Head of caudate nucleus (tissue), 42 donors: Measurements from ENCODE around the gene ADPRHL1.

Experiments
- DNase-seq, 42 donors: peaks; one replicate each; pipeline versions ENCODE4 v3.0.0 to v3.0.0-alpha.2; 2020 to 2021; ENCODE audit warnings: mixed read lengths in 7 of 42
- intact Hi-C: fragments of 100-400 bp; cut with DNase I; formaldehyde crosslinking; loops from one replicate; pipeline ENCODE4 v1.15.0; 2022

The ADPRHL1 gene

GRCh38 chr13:113452942-113453901 is at the start of gene ADPRHL1:
Gene ADPRHL1 (minus strand): TSS chr13:113453488. CDS start chr13:113453437, 51 bp downstream.
- peak in 2 of 42 donors; percentile 25 for DNase-seq
- intact Hi-C loops = no loop called here

GRCh38 chr13:113502686-113503085 is 49.4 kb upstream of the ADPRHL1 start:
- intact Hi-C loops = no loop called here
- DNase-seq = peak in 1 of 42 donors; percentile 27

- DNase-seq = no peak
- intact Hi-C loops = no loop called here
Observed at GRCh38 chr13:113500530-113501265, 47.4 kb upstream of the ADPRHL1 start.

GRCh38 chr13:113499936-113500335 is 46.6 kb upstream of the ADPRHL1 start:
- intact Hi-C loops = no loop called here
- no peak for DNase-seq

- intact Hi-C loops = no loop called here
- no peak for DNase-seq
Observed at GRCh38 chr13:113498905-113499304, 45.6 kb upstream of the ADPRHL1 start.

- DNase-seq = no peak
- intact Hi-C loops = no loop called here
Observed at GRCh38 chr13:113497217-113497616, 43.9 kb upstream of the ADPRHL1 start.

- peak in 31 of 42 donors; percentile 21 to 72 (median 46) for DNase-seq
- intact Hi-C loops = no loop called here
Observed at GRCh38 chr13:113495494-113496210, 42.4 kb upstream of the ADPRHL1 start.

GRCh38 chr13:113493315-113493951 is 40.1 kb upstream of the ADPRHL1 start:
- intact Hi-C loops = no loop called here
- DNase-seq = peak in 1 of 42 donors; percentile 19

GRCh38 chr13:113491982-113492381 is 38.7 kb upstream of the ADPRHL1 start:
- peak in 1 of 42 donors; percentile 35 for DNase-seq
- intact Hi-C loops = no loop called here

- intact Hi-C loops = no loop called here
- peak in 6 of 42 donors; percentile 15 to 48 (median 23) for DNase-seq
Observed at GRCh38 chr13:113491418-113491883, 38.2 kb upstream of the ADPRHL1 start.

GRCh38 chr13:113490496-113491417 is 37.5 kb upstream of the ADPRHL1 start, which contains the start of gene DCUN1D2:
Gene DCUN1D2 (minus strand): TSS chr13:113490711. CDS start chr13:113490669, 42 bp downstream.
- intact Hi-C loops = no loop called here
- DNase-seq = peak; percentile 74 to 97 (median 93)

GRCh38 chr13:113489549-113490495 is 36.5 kb upstream of the ADPRHL1 start:
- DNase-seq = peak in 41 of 42 donors; percentile 34 to 86 (median 61)
- intact Hi-C loops = no loop called here

- intact Hi-C loops = no loop called here
- no peak for DNase-seq
Observed at GRCh38 chr13:113489171-113489548, 35.9 kb upstream of the ADPRHL1 start.

- intact Hi-C loops = no loop called here
- no peak for DNase-seq
Observed at GRCh38 chr13:113488283-113488682, 35.0 kb upstream of the ADPRHL1 start.

- intact Hi-C loops = no loop called here
- no peak for DNase-seq
Observed at GRCh38 chr13:113486698-113487097, 33.4 kb upstream of the ADPRHL1 start.

GRCh38 chr13:113485545-113485944 is 32.3 kb upstream of the ADPRHL1 start:
- no peak for DNase-seq
- intact Hi-C loops = no loop called here
